SK-N-SH treated with all-trans-retinoic acid at 6 μM for 48 hours (cell line): Measurements from ENCODE around the gene PRXL2B.

Source experiments
- ARNTL ChIP-seq: fragments of 450-650 bp; formaldehyde crosslinking; IDR thresholded peaks from 2 replicates; pipeline ENCODE4 v1.5.0; 2020; ENCODE audit warnings: low read depth, mild to moderate bottlenecking, moderate library complexity, borderline replicate concordance
- BACH2 ChIP-seq: fragments of 250-450 bp; sonication (Bioruptor Pico); IDR thresholded peaks from 2 replicates; pipeline ENCODE4 v1.9.0; 2021; ENCODE audit warnings: mild to moderate bottlenecking, borderline replicate concordance
- RARB ChIP-seq: fragments of 250-450 bp; sonication (Bioruptor Pico); IDR thresholded peaks from 2 replicates; pipeline ENCODE4 v1.8.0; 2021; ENCODE audit warnings: mild to moderate bottlenecking, moderate library complexity
- ZFP30 ChIP-seq: fragments of 450-650 bp; formaldehyde crosslinking; IDR thresholded peaks from 2 replicates; pipeline ENCODE4 v1.5.0; 2022; ENCODE audit warnings: mild to moderate bottlenecking, moderate library complexity
- TF ChIP-seq, protein P1 (sequence below): fragments of 250-450 bp; sonication (Bioruptor Pico); IDR thresholded peaks from 2 replicates; pipeline ENCODE4 v1.5.0; 2020; ENCODE audit warnings: mild to moderate bottlenecking, moderate library complexity
- TF ChIP-seq, protein P2 (sequence below): fragments of 250-450 bp; sonication (Bioruptor Pico); IDR thresholded peaks from 2 replicates; pipeline ENCODE4 v1.5.1; 2021; ENCODE audit warnings: mild to moderate bottlenecking, moderate library complexity

DNA sequence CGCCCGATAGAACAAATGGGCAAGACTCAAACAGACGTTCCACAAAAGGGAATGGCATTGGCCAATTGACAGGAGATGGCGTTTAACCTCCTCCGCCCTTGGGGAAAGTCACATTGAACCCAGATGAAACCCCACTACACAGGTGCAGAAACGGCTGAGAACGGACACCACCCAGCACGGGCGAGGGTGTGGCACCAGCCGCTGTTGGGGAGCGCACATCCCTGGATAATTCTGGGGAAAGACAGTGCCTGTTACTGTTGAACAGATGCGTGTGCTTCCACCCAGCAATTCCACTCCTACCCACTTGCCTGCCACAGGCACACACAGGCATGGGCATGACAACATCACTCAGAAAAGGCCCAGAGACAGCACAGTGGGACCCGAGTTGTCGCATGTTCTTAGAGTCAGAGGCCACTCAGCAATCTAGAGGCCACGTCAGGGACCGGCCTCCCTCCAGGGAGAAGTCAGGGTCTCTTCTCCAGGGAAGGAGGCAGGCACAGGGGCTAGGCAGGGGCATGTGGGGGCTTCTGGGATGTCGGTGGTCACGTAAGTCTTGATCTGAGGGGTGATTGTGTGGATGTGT, 15.2 kb downstream of the PRXL2B start:
- no peak for TF ChIP-seq ARNTL (CRISPR knock-in tag)
- no peak for TF ChIP-seq BACH2
- TF ChIP-seq, protein P1, sequence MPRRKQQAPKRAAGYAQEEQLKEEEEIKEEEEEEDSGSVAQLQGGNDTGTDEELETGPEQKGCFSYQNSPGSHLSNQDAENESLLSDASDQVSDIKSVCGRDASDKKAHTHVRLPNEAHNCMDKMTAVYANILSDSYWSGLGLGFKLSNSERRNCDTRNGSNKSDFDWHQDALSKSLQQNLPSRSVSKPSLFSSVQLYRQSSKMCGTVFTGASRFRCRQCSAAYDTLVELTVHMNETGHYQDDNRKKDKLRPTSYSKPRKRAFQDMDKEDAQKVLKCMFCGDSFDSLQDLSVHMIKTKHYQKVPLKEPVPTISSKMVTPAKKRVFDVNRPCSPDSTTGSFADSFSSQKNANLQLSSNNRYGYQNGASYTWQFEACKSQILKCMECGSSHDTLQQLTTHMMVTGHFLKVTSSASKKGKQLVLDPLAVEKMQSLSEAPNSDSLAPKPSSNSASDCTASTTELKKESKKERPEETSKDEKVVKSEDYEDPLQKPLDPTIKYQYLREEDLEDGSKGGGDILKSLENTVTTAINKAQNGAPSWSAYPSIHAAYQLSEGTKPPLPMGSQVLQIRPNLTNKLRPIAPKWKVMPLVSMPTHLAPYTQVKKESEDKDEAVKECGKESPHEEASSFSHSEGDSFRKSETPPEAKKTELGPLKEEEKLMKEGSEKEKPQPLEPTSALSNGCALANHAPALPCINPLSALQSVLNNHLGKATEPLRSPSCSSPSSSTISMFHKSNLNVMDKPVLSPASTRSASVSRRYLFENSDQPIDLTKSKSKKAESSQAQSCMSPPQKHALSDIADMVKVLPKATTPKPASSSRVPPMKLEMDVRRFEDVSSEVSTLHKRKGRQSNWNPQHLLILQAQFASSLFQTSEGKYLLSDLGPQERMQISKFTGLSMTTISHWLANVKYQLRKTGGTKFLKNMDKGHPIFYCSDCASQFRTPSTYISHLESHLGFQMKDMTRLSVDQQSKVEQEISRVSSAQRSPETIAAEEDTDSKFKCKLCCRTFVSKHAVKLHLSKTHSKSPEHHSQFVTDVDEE (CRISPR knock-in tag) = no peak
- TF ChIP-seq, protein P2, sequence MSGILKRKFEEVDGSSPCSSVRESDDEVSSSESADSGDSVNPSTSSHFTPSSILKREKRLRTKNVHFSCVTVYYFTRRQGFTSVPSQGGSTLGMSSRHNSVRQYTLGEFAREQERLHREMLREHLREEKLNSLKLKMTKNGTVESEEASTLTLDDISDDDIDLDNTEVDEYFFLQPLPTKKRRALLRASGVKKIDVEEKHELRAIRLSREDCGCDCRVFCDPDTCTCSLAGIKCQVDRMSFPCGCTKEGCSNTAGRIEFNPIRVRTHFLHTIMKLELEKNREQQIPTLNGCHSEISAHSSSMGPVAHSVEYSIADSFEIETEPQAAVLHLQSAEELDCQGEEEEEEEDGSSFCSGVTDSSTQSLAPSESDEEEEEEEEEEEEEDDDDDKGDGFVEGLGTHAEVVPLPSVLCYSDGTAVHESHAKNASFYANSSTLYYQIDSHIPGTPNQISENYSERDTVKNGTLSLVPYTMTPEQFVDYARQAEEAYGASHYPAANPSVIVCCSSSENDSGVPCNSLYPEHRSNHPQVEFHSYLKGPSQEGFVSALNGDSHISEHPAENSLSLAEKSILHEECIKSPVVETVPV (CRISPR knock-in tag) = no peak
- TF ChIP-seq RARB (CRISPR knock-in tag) = no peak
- no peak for TF ChIP-seq ZFP30 (CRISPR knock-in tag)
